Trophoblast cell (in vitro differentiated cells and primary cell): Measurements from ENCODE around the gene ARL13B.

Experiments used
- DNase-seq, 2 donors: peaks; one replicate each; pipeline ENCODE4 v3.0.0-alpha.2; 2016
- H2AFZ ChIP-seq: 2 replicates; pipeline ENCODE4 v1.6.1; 2013; ENCODE audit warnings: low read length, moderate library complexity, mild to moderate bottlenecking; ENCODE audit not compliant: insufficient read depth, poor library complexity
- H2AK5ac ChIP-seq: 2 replicates; pipeline ENCODE4 v1.6.1; 2013; ENCODE audit warnings: mild to moderate bottlenecking, low read length
- H2BK120ac ChIP-seq: 2 replicates; pipeline ENCODE4 v1.6.1; 2013; ENCODE audit warnings: low read length, mild to moderate bottlenecking, moderate library complexity; ENCODE audit not compliant: insufficient read depth, poor library complexity
- H2BK12ac ChIP-seq: 2 replicates; pipeline ENCODE4 v1.6.1; 2013; ENCODE audit warnings: mild to moderate bottlenecking, low read length, moderate library complexity
- H2BK5ac ChIP-seq: 2 replicates; pipeline ENCODE4 v1.6.1; 2013; ENCODE audit warnings: low read length, low read depth, moderate library complexity, mild to moderate bottlenecking; ENCODE audit not compliant: poor library complexity
- H3K14ac ChIP-seq: 2 replicates; pipeline ENCODE4 v1.6.1; 2013; ENCODE audit warnings: mild to moderate bottlenecking, low read length
- H3K18ac ChIP-seq: 2 replicates; pipeline ENCODE4 v1.6.1; 2013; ENCODE audit warnings: mild to moderate bottlenecking, low read length
- H3K23ac ChIP-seq: 2 replicates; pipeline ENCODE4 v1.6.1; 2013; ENCODE audit warnings: low read length
- H3K27ac ChIP-seq: 2 replicates; pipeline ENCODE4 v1.5.1; 2013; ENCODE audit warnings: low read depth, mild to moderate bottlenecking, inconsistent platforms, low read length, moderate library complexity
- H3K27me3 ChIP-seq: 2 replicates; pipeline ENCODE4 v1.6.1; 2013; ENCODE audit warnings: inconsistent platforms, mild to moderate bottlenecking, low read length, moderate library complexity; ENCODE audit not compliant: insufficient read depth
- H3K36me3 ChIP-seq, 2 experiments: 1 replicate in 1 of 2; 2 replicates in 1 of 2; pipeline ENCODE4 v1.6.1; 2013; ENCODE audit warnings: low read length in 2 of 2, mild to moderate bottlenecking in 2 of 2, moderate library complexity in 1 of 2; ENCODE audit not compliant: insufficient read depth in 2 of 2, control insufficient read depth in 1 of 2
- H3K4ac ChIP-seq: 2 replicates; pipeline ENCODE4 v1.6.1; 2013; ENCODE audit warnings: low read depth, mild to moderate bottlenecking, low read length, moderate library complexity
- H3K4me1 ChIP-seq, 2 experiments: 1 replicate in 1 of 2; 2 replicates in 1 of 2; pipeline ENCODE4 v1.6.1; 2013; ENCODE audit warnings: low read length in 2 of 2, mild to moderate bottlenecking in 2 of 2, moderate library complexity in 1 of 2; ENCODE audit not compliant: insufficient read depth in 2 of 2, control insufficient read depth in 1 of 2
- H3K4me2 ChIP-seq: 2 replicates; pipeline ENCODE4 v1.6.1; 2013; ENCODE audit warnings: inconsistent platforms, mild to moderate bottlenecking, low read length, moderate library complexity
- H3K4me3 ChIP-seq: 2 replicates; pipeline ENCODE4 v1.5.1; 2013; ENCODE audit warnings: mild to moderate bottlenecking, low read depth, low read length, inconsistent platforms
- H3K79me1 ChIP-seq: one replicate; pipeline ENCODE4 v1.6.1; 2013; ENCODE audit warnings: low read length
- H3K79me2 ChIP-seq: 2 replicates; pipeline ENCODE4 v1.6.1; 2013; ENCODE audit warnings: low read length, mild to moderate bottlenecking; ENCODE audit not compliant: control insufficient read depth, insufficient read depth, poor library complexity
- H3K9ac ChIP-seq: 2 replicates; pipeline ENCODE4 v1.6.1; 2013; ENCODE audit warnings: mild to moderate bottlenecking, low read length
- H3K9me3 ChIP-seq: 2 replicates; pipeline ENCODE4 v1.6.1; 2013; ENCODE audit warnings: low read depth, mild to moderate bottlenecking, control low read depth, inconsistent platforms, low read length; ENCODE audit not compliant: insufficient read depth
- H4K12ac ChIP-seq: 2 replicates; pipeline ENCODE4 v1.6.1; 2013; ENCODE audit warnings: low read depth, mild to moderate bottlenecking, low read length, moderate library complexity
- H4K8ac ChIP-seq: 2 replicates; pipeline ENCODE4 v1.6.1; 2013; ENCODE audit warnings: low read depth, mild to moderate bottlenecking, low read length, moderate library complexity
- H4K91ac ChIP-seq: one replicate; pipeline ENCODE4 v1.6.1; 2013; ENCODE audit warnings: low read depth, mild to moderate bottlenecking, low read length, moderate library complexity
- whole genome bisulfite sequencing: extraction: QIAGEN DNeasy Blood & Tissue Kit; methylation state at CpG from one replicate; pipeline ENCODE4 v1.1.7; 2013; ENCODE audit warnings: missing lambda C conversion rate; ENCODE audit not compliant: insufficient read length, insufficient coverage; ENCODE audit errors: extremely low coverage; 5-methylcytosine and 5-hydroxymethylcytosine counted together

Gene ARL13B

GRCh38 chr3:94069194-94069813 is 89.3 kb downstream of the ARL13B start:
- no peak overlapping the region for H2AK5ac ChIP-seq

DNA sequence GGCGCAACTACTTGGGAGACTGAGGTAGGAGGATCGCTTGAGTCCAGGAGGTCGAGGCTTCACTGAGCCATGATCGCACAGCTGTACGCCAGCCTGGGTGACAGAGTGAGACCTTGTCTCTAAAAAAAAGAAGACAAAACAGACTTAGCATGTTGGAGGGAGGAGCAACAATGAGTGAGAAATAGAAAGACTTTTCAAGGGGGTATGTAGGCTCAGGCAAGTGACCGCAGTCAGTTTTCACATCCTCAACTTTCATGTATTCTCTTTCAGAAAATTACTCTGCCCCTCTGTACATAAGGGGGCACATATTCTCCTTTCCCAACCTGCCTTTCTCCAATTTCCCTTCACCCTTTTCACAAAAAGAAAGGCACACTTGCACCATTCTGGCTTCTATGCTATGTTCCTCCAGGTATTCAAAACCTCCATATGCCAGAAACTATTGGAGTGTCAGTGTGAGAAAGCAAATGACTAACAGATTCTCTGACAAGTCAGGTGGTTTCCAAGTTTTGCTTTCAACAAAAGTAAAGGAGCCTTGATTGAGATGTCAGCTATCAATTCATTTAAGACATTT is 90.5 kb downstream of the ARL13B start:
- Histone ChIP-seq H3K9ac (no peak overlapping the region), H2BK12ac (no peak overlapping the region), H3K18ac (no peak overlapping the region), H3K36me3 (peaks cover 0 to 4% of the 10 kb centered on the region in 2 experiments), H4K12ac (no peak overlapping the region), H3K4ac (no peak overlapping the region), H3K9me3 (peaks cover 3% of the 10 kb centered on the region), H3K79me1 (no peaks in the 10 kb centered on the region), H3K4me1 (no peaks in the 10 kb centered on the region), H2BK120ac (no peak overlapping the region), H3K14ac (no peak overlapping the region), H3K23ac (no peak overlapping the region), H3K79me2 (no peaks in the 10 kb centered on the region), H3K27ac (no peak overlapping the region), H3K4me2 (no peak overlapping the region), H2AFZ (no peak overlapping the region), H4K8ac (no peak overlapping the region), H2BK5ac (no peak overlapping the region), H2AK5ac (no peak overlapping the region), H3K27me3 (no peaks in the 10 kb centered on the region), H4K91ac (no peak overlapping the region), H3K4me3 (no peak overlapping the region)
- no CpG with 5 or more reads among the region's 6 CpGs for WGBS
- no peak for DNase-seq

More at GRCh38 chr3:94069194-94069813, 89.3 kb downstream of the ARL13B start:
- H4K8ac ChIP-seq = no peak overlapping the region
- no peak overlapping the region for H2BK12ac ChIP-seq
- H2BK5ac ChIP-seq = no peak overlapping the region
- H4K12ac ChIP-seq = no peak overlapping the region
- no peak overlapping the region for H3K23ac ChIP-seq
- peak in 1 of 2 donors; percentile 55 for DNase-seq
- peaks cover 0 to 4% of the 10 kb centered on the region in 2 experiments for H3K36me3 ChIP-seq
- H3K79me2 ChIP-seq = no peaks in the 10 kb centered on the region
- H3K18ac ChIP-seq = no peak overlapping the region
- no peaks in the 10 kb centered on the region for H3K27me3 ChIP-seq
- no peak overlapping the region for H3K4me2 ChIP-seq
- H3K4me3 ChIP-seq = no peak overlapping the region
- H3K9me3 ChIP-seq = peaks cover 3% of the 10 kb centered on the region
- no CpG with 5 or more reads among the region's 4 CpGs for WGBS
- no peak overlapping the region for H3K4ac ChIP-seq
- H4K91ac ChIP-seq = no peak overlapping the region
- H2AFZ ChIP-seq = no peak overlapping the region
- no peak overlapping the region for H3K9ac ChIP-seq
- H3K14ac ChIP-seq = no peak overlapping the region
- H3K27ac ChIP-seq = no peak overlapping the region
- no peaks in the 10 kb centered on the region for H3K4me1 ChIP-seq
- H2BK120ac ChIP-seq = no peak overlapping the region
- no peaks in the 10 kb centered on the region for H3K79me1 ChIP-seq

DNA sequence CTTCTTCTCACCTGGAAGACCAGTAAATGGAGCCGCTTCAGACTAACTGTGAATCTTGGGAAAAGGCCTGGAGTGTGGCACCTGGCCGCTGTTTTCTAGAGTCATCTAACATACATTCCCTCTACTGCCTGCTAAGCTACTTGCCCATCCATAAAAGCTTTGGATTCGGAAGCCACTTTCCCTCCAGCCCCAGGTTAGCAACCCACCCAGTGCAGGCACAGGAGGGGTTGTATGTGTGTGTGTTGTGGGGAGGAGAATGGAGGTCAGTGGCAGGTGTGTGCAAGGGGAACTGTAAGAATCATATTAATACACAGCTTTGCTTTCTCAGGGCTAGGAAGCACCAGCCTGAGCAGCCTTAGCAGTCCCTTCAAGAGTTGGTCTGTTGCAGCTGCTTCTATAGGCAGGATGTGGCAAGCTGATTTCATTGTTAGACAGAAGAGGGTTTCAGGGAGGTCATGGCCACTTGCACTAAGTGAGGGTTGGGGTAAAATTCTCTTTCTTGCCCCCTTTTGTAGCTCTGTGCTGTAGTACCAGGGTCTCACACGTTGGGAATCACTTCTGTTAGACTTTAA is 91.8 kb downstream of the ARL13B start:
- Histone ChIP-seq H3K18ac (no peak overlapping the region), H3K14ac (no peak overlapping the region), H3K4me2 (no peak overlapping the region), H3K27me3 (no peaks in the 10 kb centered on the region), H3K79me2 (no peaks in the 10 kb centered on the region), H2BK12ac (no peak overlapping the region), H3K4me3 (no peak overlapping the region), H3K79me1 (no peaks in the 10 kb centered on the region), H3K9ac (no peak overlapping the region), H2AK5ac (no peak overlapping the region), H2BK120ac (no peak overlapping the region), H4K8ac (no peak overlapping the region), H3K4ac (no peak overlapping the region), H4K12ac (no peak overlapping the region), H3K23ac (no peak overlapping the region), H3K9me3 (peaks cover 3% of the 10 kb centered on the region), H4K91ac (no peak overlapping the region), H3K36me3 (peaks cover 0 to 4% of the 10 kb centered on the region in 2 experiments), H2BK5ac (no peak overlapping the region), H3K27ac (no peak overlapping the region), H3K4me1 (no peaks in the 10 kb centered on the region), H2AFZ (no peak overlapping the region)
- DNase-seq = no peak
- WGBS = no CpG with 5 or more reads among the region's 4 CpGs

DNA sequence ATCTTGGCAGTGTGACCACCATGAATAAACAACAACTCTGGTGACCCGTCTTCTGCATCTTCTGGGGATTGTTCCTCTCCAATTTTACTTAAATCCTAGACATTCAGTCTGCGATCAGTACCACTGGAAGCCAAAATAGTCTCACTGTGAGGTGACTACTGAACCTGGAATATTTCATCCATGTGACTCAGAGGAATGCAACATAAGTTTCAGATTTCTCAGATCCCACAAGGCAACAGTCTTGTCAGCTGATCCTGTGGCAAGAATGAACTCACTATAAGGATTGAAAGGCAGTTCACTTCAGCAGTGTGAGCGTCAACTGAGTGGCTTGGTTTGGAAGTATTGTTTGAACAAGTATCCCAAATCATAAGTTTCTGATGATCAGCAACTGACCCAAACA is 96.1 kb downstream of the ARL13B start:
- Histone ChIP-seq H3K23ac (no peak overlapping the region), H2BK120ac (no peak overlapping the region), H3K79me1 (no peaks in the 10 kb centered on the region), H3K9me3 (peaks cover 3% of the 10 kb centered on the region), H3K4me1 (no peaks in the 10 kb centered on the region), H4K91ac (no peak overlapping the region), H2AK5ac (no peak overlapping the region), H2AFZ (no peak overlapping the region), H4K12ac (no peak overlapping the region), H3K18ac (no peak overlapping the region), H2BK12ac (no peak overlapping the region), H3K36me3 (peaks cover 0 to 4% of the 10 kb centered on the region in 2 experiments), H2BK5ac (no peak overlapping the region), H3K4me2 (no peak overlapping the region), H3K4me3 (no peak overlapping the region), H4K8ac (no peak overlapping the region), H3K27me3 (no peaks in the 10 kb centered on the region), H3K14ac (no peak overlapping the region), H3K27ac (no peak overlapping the region), H3K9ac (no peak overlapping the region), H3K4ac (no peak overlapping the region), H3K79me2 (no peaks in the 10 kb centered on the region)
- WGBS = no CpG with 5 or more reads among the region's 3 CpGs
- no peak for DNase-seq
